H1 (cell line): ENCODE results near the gene PLIN4. TPM values are rescaled to one million over a fixed set of nuclear protein-coding genes. Genes with fewer than 3 reads are reported as not detected.

Experiments
- BACH1 ChIP-seq: IDR thresholded peaks from 2 replicates; pipeline ENCODE4 v1.6.1; 2012; ENCODE audit warnings: low read length, improper control_type of control experiment
- BCL11A ChIP-seq, 2 experiments: IDR thresholded peaks; one replicate each; pipeline ENCODE4 v1.6.1; 2011; ENCODE audit warnings: low read depth in 2 of 2, low read length in 2 of 2, mild to moderate bottlenecking in 2 of 2
- HDAC2 ChIP-seq, 2 experiments: fragments of 300-600 bp in 1 of 2; sonication (generic) in 1 of 2; IDR thresholded peaks; 2 replicates each; pipeline ENCODE4 v1.6.1; 2011 to 2012; ENCODE audit warnings: low read depth in 2 of 2, low read length in 2 of 2, mild to moderate bottlenecking in 2 of 2, moderate library complexity in 2 of 2, borderline replicate concordance in 1 of 2, inconsistent platforms in 1 of 2
- POLR2A ChIP-seq, 2 experiments: IDR thresholded peaks; 1 replicate in 1 of 2; 2 replicates in 1 of 2; pipeline ENCODE4 v1.6.1; 2011; ENCODE audit warnings: low read depth in 2 of 2, low read length in 2 of 2, mild to moderate bottlenecking in 2 of 2; ENCODE audit errors: control extremely low read depth in 1 of 2
- RBBP5 ChIP-seq: IDR thresholded peaks from 2 replicates; pipeline ENCODE4 v1.7.1; 2012; ENCODE audit warnings: low read depth, mild to moderate bottlenecking, inconsistent platforms, low read length, moderate library complexity, borderline replicate concordance
- SIN3A ChIP-seq, 2 experiments: IDR thresholded peaks in 1 of 2; conservative IDR thresholded peaks in 1 of 2; 2 replicates each; pipeline ENCODE4 v1.6.1; 2011 to 2012; ENCODE audit warnings: low read length in 2 of 2, improper control_type of control experiment in 1 of 2, low read depth in 1 of 2, mild to moderate bottlenecking in 1 of 2
- SUZ12 ChIP-seq: fragments of 200-600 bp; sonication (generic); IDR thresholded peaks from 2 replicates; pipeline ENCODE4 v1.6.1; 2012; ENCODE audit warnings: mild to moderate bottlenecking, inconsistent platforms, low read length, moderate library complexity, mixed read lengths
- TAF1 ChIP-seq: IDR thresholded peaks from 2 replicates; pipeline ENCODE4 v1.6.1; 2011; ENCODE audit warnings: mild to moderate bottlenecking, low read depth, low read length
- polyA plus RNA-seq, 7 experiments: library from polyadenylated mRNA; depleted of rRNA in 3 of 7; stranded (reverse) in 5 of 7; unstranded in 2 of 7; fragments of >200 nt in 5 of 7; fragments of 200-250 nt in 2 of 7; gene quantifications; 1 replicate in 5 of 7; 2 replicates in 1 of 7; 4 replicates in 1 of 7; pipeline versions ENCODE4 v1.2.1 to v1.2.3, GENCODE V29; 2011 to 2013; ENCODE audit warnings: missing spikeins in 2 of 7, mixed read lengths in 2 of 7
- total RNA-seq: library from RNA; stranded (reverse); fragmentation: NEBNext Ultra II Directional; extraction: Animal tissue kit (Norgen Biotek cat#: 25700); gene quantifications from 2 replicates; pipeline ENCODE4 v1.2.1, GENCODE V29; 2021

Gene PLIN4
- total and polyA plus RNA-seq, 2 of the 8 experiments (the other 6 are each of a cell fraction or from before 2014, with no cell fraction given): 0.35 to 0.45 TPM

- no peak for TF ChIP-seq SUZ12
- no peak for TF ChIP-seq BCL11A (IDR thresholded peaks at IDR 0.05; ENCODE audit: low read depth in 2 of 2, low read length in 2 of 2)
- TF ChIP-seq POLR2A (IDR thresholded peaks at IDR 0.05; ENCODE audit: control extremely low read depth in 1 of 2, low read depth in 2 of 2, low read length in 2 of 2): no peak
- TF ChIP-seq HDAC2 (IDR thresholded peaks at IDR 0.05; ENCODE audit: borderline replicate concordance in 1 of 2, low read depth in 2 of 2, low read length in 2 of 2): no peak
- TF ChIP-seq SIN3A (conservative IDR thresholded peaks at IDR 0.05 in 1 of 2, IDR thresholded peaks at IDR 0.05 in 1 of 2; ENCODE audit: low read depth in 1 of 2, low read length in 2 of 2): no peak
- TF ChIP-seq RBBP5: no peak
- no peak for TF ChIP-seq TAF1
- no peak for TF ChIP-seq BACH1
These were observed 34.9 kb downstream of the PLIN4 start (continued) for GRCh38 chr19:4483385-4483784.
